Measurements from ENCODE around the gene MYLK4.

Gene MYLK4

DNA sequence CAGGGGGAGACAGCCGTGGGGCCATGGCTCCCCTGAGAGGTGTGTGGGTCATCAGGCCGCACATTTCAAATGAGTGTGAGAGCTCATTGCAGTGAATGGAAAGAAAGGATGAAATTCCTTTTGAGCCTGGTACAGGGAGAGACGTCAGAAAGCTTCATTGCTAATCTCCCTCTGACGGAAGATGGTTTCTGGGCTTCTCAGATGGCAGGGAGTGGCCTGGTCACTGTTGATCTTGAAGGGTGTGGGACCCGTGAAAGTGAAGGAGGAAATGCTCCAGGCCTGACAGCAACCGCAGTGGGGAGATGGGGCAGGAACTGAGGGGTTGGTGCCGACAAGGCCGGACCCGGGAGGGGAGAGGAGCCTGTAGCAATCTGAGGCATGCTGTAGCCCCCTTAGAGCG, 127.4 kb downstream of the MYLK4 start:
- Histone ChIP-seq H3K27me3 (ENCODE audit: insufficient read depth, low read depth) (no peaks in the 10 kb centered on the region), H3K4me3 (IDR thresholded peaks at IDR 0.05; ENCODE audit: insufficient read depth, low read depth, low read length) (no peak overlapping the region), H3K27ac (no peak overlapping the region), H3K4me2 (no peak overlapping the region), H3K79me2 (ENCODE audit: insufficient read depth, low read depth) (no peaks in the 10 kb centered on the region), H3K9ac (no peak overlapping the region), H2AFZ (ENCODE audit: low read depth) (no peak overlapping the region), H4K20me1 (ENCODE audit: insufficient read depth) (no peaks in the 10 kb centered on the region), H3K4me1 (ENCODE audit: low read depth, poor library complexity, severe bottlenecking) (no peaks in the 10 kb centered on the region), H3K36me3 (ENCODE audit: insufficient read depth) (no peaks in the 10 kb centered on the region)
- TF ChIP-seq, protein P1, sequence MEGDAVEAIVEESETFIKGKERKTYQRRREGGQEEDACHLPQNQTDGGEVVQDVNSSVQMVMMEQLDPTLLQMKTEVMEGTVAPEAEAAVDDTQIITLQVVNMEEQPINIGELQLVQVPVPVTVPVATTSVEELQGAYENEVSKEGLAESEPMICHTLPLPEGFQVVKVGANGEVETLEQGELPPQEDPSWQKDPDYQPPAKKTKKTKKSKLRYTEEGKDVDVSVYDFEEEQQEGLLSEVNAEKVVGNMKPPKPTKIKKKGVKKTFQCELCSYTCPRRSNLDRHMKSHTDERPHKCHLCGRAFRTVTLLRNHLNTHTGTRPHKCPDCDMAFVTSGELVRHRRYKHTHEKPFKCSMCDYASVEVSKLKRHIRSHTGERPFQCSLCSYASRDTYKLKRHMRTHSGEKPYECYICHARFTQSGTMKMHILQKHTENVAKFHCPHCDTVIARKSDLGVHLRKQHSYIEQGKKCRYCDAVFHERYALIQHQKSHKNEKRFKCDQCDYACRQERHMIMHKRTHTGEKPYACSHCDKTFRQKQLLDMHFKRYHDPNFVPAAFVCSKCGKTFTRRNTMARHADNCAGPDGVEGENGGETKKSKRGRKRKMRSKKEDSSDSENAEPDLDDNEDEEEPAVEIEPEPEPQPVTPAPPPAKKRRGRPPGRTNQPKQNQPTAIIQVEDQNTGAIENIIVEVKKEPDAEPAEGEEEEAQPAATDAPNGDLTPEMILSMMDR (conservative IDR thresholded peaks at IDR 0.05; ENCODE audit: low read depth, low read length) = no peak

DNA sequence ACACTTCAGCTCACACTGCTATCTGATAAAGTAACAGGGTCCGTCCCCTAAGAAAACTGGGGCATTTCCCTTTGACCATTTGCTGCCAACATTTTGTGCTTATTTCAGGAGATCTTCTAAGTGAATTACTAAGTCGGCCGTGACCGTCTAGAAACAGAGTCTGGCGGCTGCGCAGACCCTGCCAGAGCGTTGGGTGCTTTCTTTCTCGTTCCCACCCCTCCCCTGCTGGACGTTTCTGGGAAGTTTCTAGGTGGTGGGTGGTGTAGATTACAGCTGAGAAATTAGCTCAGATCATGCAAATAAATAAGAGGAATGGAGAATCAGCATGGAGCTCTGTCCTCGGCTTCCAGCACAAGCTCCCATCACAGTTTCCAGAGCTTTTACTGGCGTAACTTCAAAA, 128.1 kb downstream of the MYLK4 start:
- no peak overlapping the region for H2AFZ ChIP-seq (ENCODE audit: low read depth)
- H3K27ac ChIP-seq = no peak overlapping the region
- no peaks in the 10 kb centered on the region for H3K4me1 ChIP-seq (ENCODE audit: low read depth, poor library complexity, severe bottlenecking)
- no peaks in the 10 kb centered on the region for H4K20me1 ChIP-seq (ENCODE audit: insufficient read depth)
- no peaks in the 10 kb centered on the region for H3K79me2 ChIP-seq (ENCODE audit: insufficient read depth, low read depth)
- no peak overlapping the region for H3K4me2 ChIP-seq
- no peaks in the 10 kb centered on the region for H3K36me3 ChIP-seq (ENCODE audit: insufficient read depth)
- no peak overlapping the region for H3K9ac ChIP-seq
- TF ChIP-seq, protein P1 (conservative IDR thresholded peaks at IDR 0.05; ENCODE audit: low read depth, low read length) = no peak
- H3K4me3 ChIP-seq (IDR thresholded peaks at IDR 0.05; ENCODE audit: insufficient read depth, low read depth, low read length) = no peak overlapping the region
- H3K27me3 ChIP-seq (ENCODE audit: insufficient read depth, low read depth) = no peaks in the 10 kb centered on the region

DNA sequence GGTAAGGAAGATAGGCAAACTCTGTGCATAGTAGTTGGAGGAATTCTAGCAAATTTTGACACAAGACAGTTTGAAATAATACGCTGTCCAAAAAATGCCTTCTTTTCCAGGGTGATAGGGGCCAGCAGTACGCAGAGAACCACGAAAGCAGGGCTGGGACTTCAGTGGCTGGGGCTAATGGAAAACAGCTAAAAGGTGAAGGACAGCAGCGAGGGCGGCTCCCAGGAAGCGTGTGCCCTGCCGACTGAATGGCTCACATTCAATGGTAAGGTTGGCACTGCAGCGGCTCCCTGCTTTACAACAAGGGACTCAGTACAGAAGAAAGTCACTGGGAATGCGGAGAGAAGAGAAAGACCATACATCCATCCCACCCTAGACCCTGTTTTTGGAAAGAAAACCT, 131.1 kb downstream of the MYLK4 start:
- TF ChIP-seq, protein P1 (conservative IDR thresholded peaks at IDR 0.05; ENCODE audit: low read depth, low read length) = no peak
- H3K4me3 ChIP-seq (IDR thresholded peaks at IDR 0.05; ENCODE audit: insufficient read depth, low read depth, low read length) = no peak overlapping the region
- no peaks in the 10 kb centered on the region for H4K20me1 ChIP-seq (ENCODE audit: insufficient read depth)
- no peaks in the 10 kb centered on the region for H3K4me1 ChIP-seq (ENCODE audit: low read depth, poor library complexity, severe bottlenecking)
- no peak overlapping the region for H3K4me2 ChIP-seq
- H3K9ac ChIP-seq = no peak overlapping the region
- H3K27me3 ChIP-seq (ENCODE audit: insufficient read depth, low read depth) = no peaks in the 10 kb centered on the region
- H2AFZ ChIP-seq (ENCODE audit: low read depth) = no peak overlapping the region
- no peaks in the 10 kb centered on the region for H3K79me2 ChIP-seq (ENCODE audit: insufficient read depth, low read depth)
- no peak overlapping the region for H3K27ac ChIP-seq
- H3K36me3 ChIP-seq (ENCODE audit: insufficient read depth) = no peaks in the 10 kb centered on the region

DNA sequence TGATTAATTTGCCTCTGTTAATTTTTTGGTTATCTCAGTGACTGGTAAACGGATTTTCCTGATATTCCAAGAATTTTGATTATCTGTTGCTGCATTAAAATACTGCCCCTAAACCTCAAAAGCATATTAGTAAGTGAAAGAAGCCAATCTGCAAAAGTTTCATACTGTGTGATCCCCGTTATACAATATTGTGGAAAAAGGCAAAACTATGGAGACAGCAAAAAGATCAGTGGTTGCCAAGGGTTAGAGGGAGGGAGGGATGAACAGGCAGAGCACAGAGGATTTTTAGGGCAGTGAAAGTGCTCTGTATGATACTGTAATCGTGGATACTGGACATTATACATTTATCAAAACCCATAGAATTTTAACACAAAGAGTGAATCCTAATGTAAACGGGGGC, 133.0 kb downstream of the MYLK4 start:
- no peaks in the 10 kb centered on the region for H3K4me1 ChIP-seq (ENCODE audit: low read depth, poor library complexity, severe bottlenecking)
- no peaks in the 10 kb centered on the region for H3K27me3 ChIP-seq (ENCODE audit: insufficient read depth, low read depth)
- H3K79me2 ChIP-seq (ENCODE audit: insufficient read depth, low read depth) = no peaks in the 10 kb centered on the region
- H3K27ac ChIP-seq = no peak overlapping the region
- H3K4me2 ChIP-seq = no peak overlapping the region
- H3K4me3 ChIP-seq (IDR thresholded peaks at IDR 0.05; ENCODE audit: insufficient read depth, low read depth, low read length) = no peak overlapping the region
- TF ChIP-seq, protein P1 (conservative IDR thresholded peaks at IDR 0.05; ENCODE audit: low read depth, low read length) = no peak
- no peaks in the 10 kb centered on the region for H4K20me1 ChIP-seq (ENCODE audit: insufficient read depth)
- H2AFZ ChIP-seq (ENCODE audit: low read depth) = no peak overlapping the region
- H3K36me3 ChIP-seq (ENCODE audit: insufficient read depth) = no peaks in the 10 kb centered on the region
- H3K9ac ChIP-seq = no peak overlapping the region

DNA sequence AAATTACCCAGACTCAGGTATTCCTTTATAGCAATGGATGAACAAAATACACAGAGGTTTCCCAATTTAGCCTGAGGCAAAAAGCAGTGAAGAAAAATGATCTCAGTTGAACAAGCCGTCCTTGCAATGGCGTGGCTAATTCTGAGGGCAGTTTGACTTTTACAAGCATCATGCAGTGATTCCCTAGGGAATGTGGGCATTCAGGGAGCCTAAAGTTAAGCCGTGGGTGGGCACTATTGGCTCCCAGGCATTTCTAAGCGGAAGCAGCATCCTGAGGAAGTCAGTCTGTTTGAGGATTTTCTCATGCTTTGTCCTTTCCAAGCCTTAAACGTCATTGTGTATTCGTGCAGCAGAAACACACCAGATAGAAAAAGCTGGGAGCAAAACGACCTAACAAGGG, 133.9 kb downstream of the MYLK4 start:
- no peaks in the 10 kb centered on the region for H3K79me2 ChIP-seq (ENCODE audit: insufficient read depth, low read depth)
- no peak overlapping the region for H3K4me2 ChIP-seq
- no peak overlapping the region for H2AFZ ChIP-seq (ENCODE audit: low read depth)
- H3K4me1 ChIP-seq (ENCODE audit: low read depth, poor library complexity, severe bottlenecking) = no peaks in the 10 kb centered on the region
- H4K20me1 ChIP-seq (ENCODE audit: insufficient read depth) = no peaks in the 10 kb centered on the region
- TF ChIP-seq, protein P1 (conservative IDR thresholded peaks at IDR 0.05; ENCODE audit: low read depth, low read length) = no peak
- no peak overlapping the region for H3K9ac ChIP-seq
- H3K4me3 ChIP-seq (IDR thresholded peaks at IDR 0.05; ENCODE audit: insufficient read depth, low read depth, low read length) = no peak overlapping the region
- no peaks in the 10 kb centered on the region for H3K27me3 ChIP-seq (ENCODE audit: insufficient read depth, low read depth)
- no peaks in the 10 kb centered on the region for H3K36me3 ChIP-seq (ENCODE audit: insufficient read depth)
- H3K27ac ChIP-seq = no peak overlapping the region

All from KMS-11 (cell line).